ENCODE measurements around the gene UBTF.

The UBTF gene, protein sequence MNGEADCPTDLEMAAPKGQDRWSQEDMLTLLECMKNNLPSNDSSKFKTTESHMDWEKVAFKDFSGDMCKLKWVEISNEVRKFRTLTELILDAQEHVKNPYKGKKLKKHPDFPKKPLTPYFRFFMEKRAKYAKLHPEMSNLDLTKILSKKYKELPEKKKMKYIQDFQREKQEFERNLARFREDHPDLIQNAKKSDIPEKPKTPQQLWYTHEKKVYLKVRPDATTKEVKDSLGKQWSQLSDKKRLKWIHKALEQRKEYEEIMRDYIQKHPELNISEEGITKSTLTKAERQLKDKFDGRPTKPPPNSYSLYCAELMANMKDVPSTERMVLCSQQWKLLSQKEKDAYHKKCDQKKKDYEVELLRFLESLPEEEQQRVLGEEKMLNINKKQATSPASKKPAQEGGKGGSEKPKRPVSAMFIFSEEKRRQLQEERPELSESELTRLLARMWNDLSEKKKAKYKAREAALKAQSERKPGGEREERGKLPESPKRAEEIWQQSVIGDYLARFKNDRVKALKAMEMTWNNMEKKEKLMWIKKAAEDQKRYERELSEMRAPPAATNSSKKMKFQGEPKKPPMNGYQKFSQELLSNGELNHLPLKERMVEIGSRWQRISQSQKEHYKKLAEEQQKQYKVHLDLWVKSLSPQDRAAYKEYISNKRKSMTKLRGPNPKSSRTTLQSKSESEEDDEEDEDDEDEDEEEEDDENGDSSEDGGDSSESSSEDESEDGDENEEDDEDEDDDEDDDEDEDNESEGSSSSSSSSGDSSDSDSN

GRCh38 chr17:44219616-44220212, at the start of gene UBTF:
TSS of gene UBTF (minus strand) at chr17:44219675. CDS start at chr17:44218229, 1,446 bp downstream.
- CTCF ChIA-PET, result interaction anchor here (1.2 kb wide), 1 partner anchor 111 kb away, joined by 3 read pairs; no protein-coding TSS in a partner anchor
- POLR2A ChIA-PET, result interaction anchor here (0.6 to 5.1 kb wide), 12 partner anchors 9 to 469 kb away, joined by 3 to 27 read pairs (median 4); partner anchors contain the start of genes ATXN7L3, CCDC43, FAM171A2 and SLC25A39
- TF ChIP-seq PKNOX1 (IDR thresholded peaks at IDR 0.05) (no peak), CTBP1 (IDR thresholded peaks at IDR 0.05; ENCODE audit: borderline replicate concordance) (no peak), SP1 (IDR thresholded peaks at IDR 0.05) (no peak), NFRKB (IDR thresholded peaks at IDR 0.05) (no peak), BHLHE40 (IDR thresholded peaks at IDR 0.05; ENCODE audit: borderline replicate concordance) (no peak), FOXK2 (IDR thresholded peaks at IDR 0.05) (no peak), ZNF384 (IDR thresholded peaks at IDR 0.05) (no peak), LEF1 (IDR thresholded peaks at IDR 0.05; ENCODE audit: borderline replicate concordance) (no peak), L3MBTL2 (conservative IDR thresholded peaks at IDR 0.05) (no peak), FOXM1 (IDR thresholded peaks at IDR 0.05; ENCODE audit: borderline replicate concordance) (no peak), SUZ12 (IDR thresholded peaks at IDR 0.05) (no peak)
- DNase-seq (ENCODE audit: extremely low spot score), result peak; percentile 57

- TF ChIP-seq FOXK2 (IDR thresholded peaks at IDR 0.05), result no peak
- TF ChIP-seq FOXM1 (IDR thresholded peaks at IDR 0.05; ENCODE audit: borderline replicate concordance), result no peak
- no peak for TF ChIP-seq PKNOX1 (IDR thresholded peaks at IDR 0.05)
- no peak for TF ChIP-seq FOXA1 (IDR thresholded peaks at IDR 0.05)
- no peak for TF ChIP-seq L3MBTL2 (conservative IDR thresholded peaks at IDR 0.05)
- TF ChIP-seq ELF4 (IDR thresholded peaks at IDR 0.05), result no peak
- TF ChIP-seq NFRKB (IDR thresholded peaks at IDR 0.05), result no peak
- no peak for TF ChIP-seq TARDBP (IDR thresholded peaks at IDR 0.05)
- TF ChIP-seq ARNT (IDR thresholded peaks at IDR 0.05), result no peak
- TF ChIP-seq BHLHE40 (IDR thresholded peaks at IDR 0.05; ENCODE audit: borderline replicate concordance), result no peak
- no peak for TF ChIP-seq SP1 (IDR thresholded peaks at IDR 0.05)
- no peak for TF ChIP-seq CTBP1 (IDR thresholded peaks at IDR 0.05; ENCODE audit: borderline replicate concordance)
- TF ChIP-seq LEF1 (IDR thresholded peaks at IDR 0.05; ENCODE audit: borderline replicate concordance), result no peak
- TF ChIP-seq ZNF384 (IDR thresholded peaks at IDR 0.05), result no peak
- DNase-seq (ENCODE audit: extremely low spot score), result no peak
- ChIA-PET POLR2A (no interaction called here), CTCF (interaction anchor here (0.5 kb wide), 1 partner anchor 25 kb away, joined by 4 read pairs; no protein-coding TSS in a partner anchor)
Measured at GRCh38 chr17:44268709-44269534, 49.4 kb upstream of the UBTF start.

DNA sequence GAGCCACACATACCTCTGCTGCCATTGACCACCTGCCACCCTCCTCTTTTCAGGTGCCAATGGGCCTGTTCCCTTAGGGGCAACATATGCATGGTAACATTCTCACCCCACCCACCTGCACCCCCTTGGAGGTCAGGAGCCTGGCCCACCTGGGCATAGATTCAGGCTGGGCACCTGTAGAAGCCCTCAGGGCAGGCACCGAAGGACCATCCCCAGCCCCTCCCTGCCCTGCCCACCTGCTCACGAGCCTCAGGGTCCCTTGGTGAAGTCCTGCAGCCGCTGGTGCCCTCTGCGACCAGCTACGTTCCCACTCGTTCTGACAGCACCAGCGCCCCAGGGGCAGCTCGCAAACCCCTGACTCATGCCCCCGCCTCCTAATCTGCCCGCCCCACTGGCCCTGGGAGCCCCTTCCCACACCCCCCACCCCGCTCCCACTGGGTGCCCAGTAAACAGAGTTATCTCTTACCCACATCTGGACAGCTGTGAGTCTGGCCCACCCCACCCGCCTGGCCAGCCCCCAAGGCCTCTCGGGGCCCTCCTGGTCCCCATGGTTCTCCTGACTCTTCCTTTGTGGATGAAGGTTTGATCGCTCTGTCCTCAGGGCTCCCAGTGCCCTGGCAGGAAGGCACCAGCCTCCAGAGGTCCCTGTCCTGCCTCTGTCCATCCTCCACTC, 48.5 kb upstream of the UBTF start, which contains the start of gene SLC4A1:
Gene SLC4A1, minus strand, starts transcription at position 318 of the 673 bp plus-strand sequence. CDS start 5,269 bp downstream, outside the sequence.
- no peak for TF ChIP-seq BHLHE40 (IDR thresholded peaks at IDR 0.05; ENCODE audit: borderline replicate concordance)
- no peak for TF ChIP-seq TARDBP (IDR thresholded peaks at IDR 0.05)
- TF ChIP-seq CTBP1 (IDR thresholded peaks at IDR 0.05; ENCODE audit: borderline replicate concordance), result no peak
- TF ChIP-seq L3MBTL2 (conservative IDR thresholded peaks at IDR 0.05), result no peak
- no peak for TF ChIP-seq PKNOX1 (IDR thresholded peaks at IDR 0.05)
- no peak for TF ChIP-seq NFRKB (IDR thresholded peaks at IDR 0.05)
- TF ChIP-seq ELF4 (IDR thresholded peaks at IDR 0.05), result no peak
- TF ChIP-seq FOXK2 (IDR thresholded peaks at IDR 0.05), result no peak
- TF ChIP-seq FOXA1 (IDR thresholded peaks at IDR 0.05), result no peak
- TF ChIP-seq SUZ12 (IDR thresholded peaks at IDR 0.05), result no peak
- TF ChIP-seq SP1 (IDR thresholded peaks at IDR 0.05), result no peak
- no peak for TF ChIP-seq ZNF384 (IDR thresholded peaks at IDR 0.05)
- TF ChIP-seq FOXM1 (IDR thresholded peaks at IDR 0.05; ENCODE audit: borderline replicate concordance), result no peak
- TF ChIP-seq LEF1 (IDR thresholded peaks at IDR 0.05; ENCODE audit: borderline replicate concordance), result no peak
- no peak for TF ChIP-seq HDGF (IDR thresholded peaks at IDR 0.05; ENCODE audit: borderline replicate concordance)
- no peak for TF ChIP-seq ARNT (IDR thresholded peaks at IDR 0.05)
- POLR2A ChIA-PET, result no interaction called here
- CTCF ChIA-PET, result no interaction called here
- no peak for DNase-seq (ENCODE audit: extremely low spot score)

GRCh38 chr17:44267165-44267455, 47.6 kb upstream of the UBTF start:
- ChIA-PET CTCF (no interaction called here), POLR2A (no interaction called here)
- no peak for DNase-seq (ENCODE audit: extremely low spot score)
- TF ChIP-seq FOXM1 (IDR thresholded peaks at IDR 0.05; ENCODE audit: borderline replicate concordance) (no peak), SUZ12 (IDR thresholded peaks at IDR 0.05) (no peak), HDGF (IDR thresholded peaks at IDR 0.05; ENCODE audit: borderline replicate concordance) (no peak), CTBP1 (IDR thresholded peaks at IDR 0.05; ENCODE audit: borderline replicate concordance) (no peak), TARDBP (IDR thresholded peaks at IDR 0.05) (no peak), ELF4 (IDR thresholded peaks at IDR 0.05) (no peak), BHLHE40 (IDR thresholded peaks at IDR 0.05; ENCODE audit: borderline replicate concordance) (no peak), FOXK2 (IDR thresholded peaks at IDR 0.05) (no peak), LEF1 (IDR thresholded peaks at IDR 0.05; ENCODE audit: borderline replicate concordance) (no peak), PKNOX1 (IDR thresholded peaks at IDR 0.05) (no peak), ZNF384 (IDR thresholded peaks at IDR 0.05) (no peak), SP1 (IDR thresholded peaks at IDR 0.05) (no peak), L3MBTL2 (conservative IDR thresholded peaks at IDR 0.05) (no peak), NFRKB (IDR thresholded peaks at IDR 0.05) (no peak), ARNT (IDR thresholded peaks at IDR 0.05) (no peak), FOXA1 (IDR thresholded peaks at IDR 0.05) (no peak)
